ENCODE measurements around the gene NEK1.
"Not testable (repeated sequence)": the region's sequence is repeated elsewhere in the genome, so short reads cannot be mapped to it uniquely, and the experiment has no call there.

NEK1 gene

DNA sequence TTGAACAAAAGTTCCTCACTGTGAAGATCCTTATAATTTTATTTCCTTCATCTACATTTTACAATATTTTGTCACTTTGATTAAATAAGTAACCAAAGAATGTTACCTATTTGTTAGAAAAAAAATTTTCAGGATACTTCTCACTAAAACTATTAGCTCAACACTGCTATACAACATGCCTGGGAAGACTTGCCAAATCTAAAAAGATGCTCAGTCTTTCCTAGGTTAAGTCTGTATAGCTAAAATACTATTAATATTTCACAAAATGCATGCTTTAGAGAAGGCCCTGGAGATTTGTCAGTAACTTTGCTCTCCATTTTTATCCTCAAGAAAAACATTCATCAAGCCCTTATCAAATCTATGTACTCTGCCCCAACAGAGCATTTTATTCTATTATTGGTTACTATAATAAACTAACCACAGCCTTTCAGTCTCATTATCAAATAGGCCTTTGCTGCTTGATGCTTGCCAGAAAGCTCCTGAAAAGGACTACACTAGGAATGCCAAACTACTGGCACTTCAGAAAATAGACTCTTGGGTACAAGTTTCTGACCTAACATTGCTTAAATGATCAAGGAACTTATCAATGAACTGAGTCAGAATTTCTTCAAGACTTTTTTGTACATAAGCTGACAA lies 17.7 kb downstream of the NEK1 start:
- DNase-seq, result no peak

DNA sequence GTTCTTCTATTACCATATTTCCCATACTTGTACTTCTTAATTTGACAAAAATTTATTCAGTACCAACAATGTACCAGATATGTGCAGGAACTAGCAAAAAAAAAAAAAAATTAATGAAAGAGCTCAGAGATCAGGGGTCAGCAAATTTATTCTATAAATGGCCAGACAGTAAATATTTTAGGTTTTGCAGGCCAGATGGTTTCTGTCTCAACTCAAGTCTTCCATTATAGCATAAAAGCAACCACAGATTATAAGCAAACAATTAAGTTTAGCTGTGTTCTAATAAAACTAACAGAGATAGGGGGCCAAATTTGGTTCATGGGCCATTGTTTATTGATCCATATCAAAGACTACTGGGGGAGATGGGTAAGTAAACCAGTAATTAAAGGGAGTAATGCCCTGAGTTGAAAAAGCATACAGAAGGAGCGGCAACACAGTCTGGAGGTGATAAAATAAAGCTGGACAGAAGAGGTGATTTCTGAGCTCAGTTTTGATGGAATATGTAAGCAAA lies 19.3 kb downstream of the NEK1 start:
- no peak for DNase-seq

DNA sequence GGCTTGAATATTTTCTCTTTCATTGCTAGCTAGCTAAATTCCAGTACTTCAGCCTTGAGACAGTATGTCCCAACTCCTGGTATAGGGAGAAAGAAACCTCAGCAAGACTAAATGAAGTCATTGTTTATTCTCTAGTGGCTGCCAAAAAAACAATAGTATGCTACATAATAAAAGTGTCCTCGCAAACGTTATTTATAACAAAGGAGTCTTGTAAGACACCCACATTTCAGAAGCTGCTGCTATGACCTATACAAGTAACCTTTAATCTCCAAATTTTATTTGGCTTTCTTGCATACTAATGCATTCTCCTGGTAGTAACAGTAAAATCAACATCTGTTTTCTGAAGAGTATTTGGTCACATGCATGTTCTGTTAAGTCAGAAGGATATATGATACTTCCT lies 28.8 kb downstream of the NEK1 start:
- DNase-seq, result no peak

DNA sequence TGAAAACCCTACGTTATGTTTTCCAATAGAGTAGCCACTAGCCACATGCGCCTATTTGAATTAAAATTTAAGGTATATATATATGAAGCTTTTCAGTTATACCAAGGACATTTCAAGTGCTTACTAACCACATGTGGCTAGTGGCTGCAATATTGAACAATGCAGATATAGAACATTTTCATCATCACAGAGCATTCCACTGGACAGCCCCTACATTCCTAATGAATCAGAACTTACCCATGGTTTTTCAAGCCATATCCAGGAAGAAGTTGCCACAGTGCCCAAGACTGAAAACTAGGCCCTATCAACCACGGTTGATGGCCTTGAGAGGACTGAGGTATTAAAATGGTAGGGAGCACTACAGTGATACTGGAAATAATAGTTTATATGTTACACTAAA lies 29.7 kb downstream of the NEK1 start:
- no peak for DNase-seq

DNA sequence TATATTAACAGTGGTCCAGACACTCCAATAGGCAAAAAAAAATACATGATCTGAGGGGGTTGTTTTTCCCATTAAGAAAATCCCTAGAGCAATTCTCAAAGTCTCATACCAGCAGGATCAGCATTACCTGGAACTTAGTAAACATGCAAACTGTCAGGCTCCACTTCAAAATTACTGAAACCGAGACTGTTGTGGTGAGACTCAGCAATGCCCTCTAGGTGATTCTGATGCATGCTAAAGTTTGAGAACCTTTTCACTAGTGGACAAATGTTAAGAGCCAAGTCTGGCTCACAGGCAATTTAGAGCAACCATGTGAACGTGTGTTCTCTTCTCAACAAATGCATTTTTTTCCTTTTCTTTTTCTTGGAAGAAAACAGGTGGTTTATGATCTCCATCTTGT lies 30.2 kb downstream of the NEK1 start:
- DNase-seq, result no peak

DNA sequence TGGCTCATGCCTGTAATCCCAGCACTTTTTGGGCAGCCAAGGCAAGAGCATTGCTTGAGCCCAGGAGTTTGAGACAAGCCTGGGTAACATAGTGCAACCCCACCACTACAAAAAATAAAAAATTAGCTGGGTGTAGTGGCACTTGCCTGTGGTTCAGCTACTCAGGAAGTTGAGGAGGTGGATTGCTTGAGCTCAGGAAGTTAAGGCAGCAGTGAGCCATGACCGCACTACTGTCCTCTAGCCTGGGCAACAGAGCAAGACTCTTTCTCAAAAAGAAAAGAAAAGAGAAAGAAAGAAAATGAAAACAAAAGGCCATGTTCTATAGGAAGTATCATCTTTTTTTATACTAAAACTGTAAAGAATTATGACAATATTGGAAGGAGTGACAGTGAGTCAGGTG lies 38.5 kb downstream of the NEK1 start:
- DNase-seq, result no peak

DNA sequence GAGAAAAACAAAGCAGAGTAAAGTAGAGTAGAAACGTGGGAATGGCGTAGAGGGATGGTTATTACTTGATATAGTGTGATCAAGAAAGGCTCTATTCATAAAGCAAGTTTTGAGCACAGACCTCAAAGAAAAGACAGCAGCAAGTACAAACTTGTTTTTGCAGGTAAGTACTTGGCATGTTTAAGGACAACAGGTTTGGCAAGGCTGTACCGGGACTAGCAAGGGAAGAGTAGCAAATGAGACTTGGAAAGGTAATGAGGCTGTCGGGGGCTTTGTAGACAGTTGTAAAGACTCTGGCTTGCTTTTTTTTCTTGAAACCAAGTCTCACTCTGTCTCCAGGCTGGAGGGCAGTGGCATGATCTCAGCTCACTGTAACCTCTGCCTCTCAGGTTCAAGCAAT lies 40.9 kb downstream of the NEK1 start:
- no peak for DNase-seq

- not testable (repeated sequence) for DNase-seq
Observed at GRCh38 chr4:169571012-169571411, 41.4 kb downstream of the NEK1 start.

GRCh38 chr4:169570266-169570665 lies 42.1 kb downstream of the NEK1 start:
- DNase-seq, result not testable (repeated sequence)

GRCh38 chr4:169569188-169569587 lies 43.2 kb downstream of the NEK1 start:
- DNase-seq, result not testable (repeated sequence)

DNA sequence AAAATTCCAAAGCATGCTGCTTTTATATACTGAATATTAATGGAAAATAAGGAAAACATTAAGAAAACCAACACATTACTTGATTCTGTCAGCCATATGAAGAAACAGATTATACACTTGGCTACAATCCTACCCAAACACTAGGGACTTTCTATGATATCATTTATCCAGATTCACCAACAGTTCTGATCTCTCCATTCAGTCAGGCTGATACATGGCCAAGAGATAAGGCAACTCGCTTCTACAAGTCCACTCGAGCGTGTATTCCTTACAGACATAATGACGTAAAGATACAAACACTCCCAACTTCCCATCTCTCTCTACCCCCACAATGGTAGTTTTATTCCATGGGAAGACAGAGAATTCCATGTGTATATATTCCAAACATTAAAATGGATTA lies 44.5 kb downstream of the NEK1 start:
- no peak for DNase-seq

GRCh38 chr4:169566021-169566818 lies 46.2 kb downstream of the NEK1 start:
- no peak for DNase-seq

DNA sequence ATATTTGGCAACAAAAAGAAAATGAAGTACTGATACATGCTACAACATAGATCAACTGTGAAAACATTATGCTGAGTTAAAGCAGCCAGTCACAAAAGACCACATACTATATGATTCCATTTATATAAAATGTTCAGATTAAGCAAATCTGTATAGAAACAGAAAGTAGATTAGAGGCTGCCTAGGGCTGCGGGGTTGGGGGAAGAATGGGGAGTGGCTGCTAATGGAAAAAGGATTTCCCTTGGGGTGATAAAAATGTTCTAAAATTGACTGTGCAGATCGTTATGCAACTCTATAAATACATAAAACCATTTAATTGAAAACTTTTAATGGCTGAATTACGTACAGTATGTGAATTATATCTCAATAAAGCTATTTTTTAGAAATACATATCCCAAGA lies 46.8 kb downstream of the NEK1 start:
- no peak for DNase-seq

DNA sequence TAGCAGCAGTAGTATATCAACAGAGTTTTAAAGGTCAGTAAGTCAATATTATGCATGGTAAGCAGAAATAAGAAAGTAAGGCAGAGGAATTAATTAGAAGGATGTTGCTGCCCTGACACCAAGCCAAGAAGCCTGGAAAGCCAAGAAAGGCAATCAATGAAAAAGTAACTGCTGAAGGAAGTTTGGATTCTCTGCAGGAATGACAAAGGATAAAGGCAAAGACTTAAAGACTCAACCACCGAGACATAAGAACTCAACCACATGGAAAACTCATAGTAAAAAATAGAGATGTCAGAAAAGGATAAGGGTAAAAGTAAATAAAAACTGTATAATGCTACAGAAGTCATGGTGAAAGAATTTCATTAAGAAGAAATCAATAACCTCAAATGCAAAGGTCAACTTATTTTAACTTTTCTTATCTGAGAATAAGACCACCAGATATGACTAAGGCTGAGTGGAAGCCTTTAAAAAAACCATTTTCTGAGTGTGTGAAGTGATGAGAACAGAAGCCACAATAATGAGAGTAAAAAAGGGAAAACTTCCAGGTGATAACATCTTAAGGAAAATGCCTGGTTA lies 55.2 kb downstream of the NEK1 start:
- DNase-seq, result no peak

- not testable (repeated sequence) for DNase-seq
Observed at GRCh38 chr4:169546548-169546947, 65.8 kb downstream of the NEK1 start.

DNA sequence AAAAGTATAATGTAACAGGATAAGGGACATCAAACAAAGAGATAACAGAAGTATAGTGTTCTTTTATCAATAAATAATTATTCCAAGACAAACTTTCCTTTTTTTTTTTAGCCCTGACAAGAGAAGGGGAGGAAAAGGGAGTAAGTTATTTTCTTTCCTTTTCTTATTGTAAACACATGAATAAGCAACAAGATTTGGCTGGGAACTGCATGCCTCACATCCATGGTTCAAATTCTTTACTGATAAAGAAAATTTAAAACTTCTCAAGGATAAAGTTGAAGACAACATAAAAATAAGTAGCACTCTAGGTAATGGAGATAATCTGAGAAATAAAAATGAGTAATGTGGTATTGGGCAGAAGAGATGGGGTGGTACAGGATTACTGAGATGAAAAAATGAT lies 71.6 kb downstream of the NEK1 start:
- DNase-seq, result no peak

DNA sequence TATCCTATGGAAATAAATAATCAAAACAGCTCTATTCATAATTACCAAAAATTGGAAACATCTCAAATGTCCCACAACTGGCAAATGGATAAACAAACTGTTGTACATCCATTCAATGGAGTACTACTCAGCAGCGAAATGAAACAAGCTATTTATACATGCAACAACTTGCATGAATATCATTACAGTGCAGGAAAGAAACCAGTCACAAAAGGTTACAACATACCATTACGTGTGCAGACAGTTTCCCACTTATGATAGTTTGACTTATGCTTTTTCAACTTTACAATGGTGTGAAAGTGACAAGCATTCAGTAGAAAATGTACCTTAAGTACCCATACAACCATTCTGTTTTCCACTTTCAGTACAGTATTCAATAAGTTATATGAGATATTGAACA lies 82.3 kb downstream of the NEK1 start:
- no peak for DNase-seq

GRCh38 chr4:169523796-169524195 lies 88.6 kb downstream of the NEK1 start:
- DNase-seq, result no peak

GRCh38 chr4:169510617-169511016 lies 101.8 kb downstream of the NEK1 start:
- no peak for DNase-seq

DNA sequence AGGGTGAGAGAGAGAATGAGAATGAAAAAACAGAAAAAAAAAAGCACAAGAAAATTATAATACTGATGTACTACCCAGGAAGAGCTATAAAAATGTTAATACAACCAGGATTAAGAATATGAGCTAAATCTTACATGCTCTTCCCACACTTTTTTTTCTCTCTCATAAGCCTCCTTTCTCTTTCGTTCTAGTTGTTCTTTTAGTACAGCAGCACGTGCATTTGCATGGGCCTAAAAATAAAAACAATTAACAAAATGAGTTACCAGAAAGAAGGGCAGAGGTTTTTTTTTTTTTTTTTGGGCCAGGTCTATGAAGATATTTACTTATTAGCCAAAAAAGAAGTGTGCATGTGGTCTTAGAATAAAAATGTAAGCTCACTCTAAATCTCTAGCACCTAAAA lies 105.5 kb downstream of the NEK1 start:
- no peak for DNase-seq

- DNase-seq, result not testable (repeated sequence)
Observed at GRCh38 chr4:169499907-169500306, 112.5 kb downstream of the NEK1 start.

DNA sequence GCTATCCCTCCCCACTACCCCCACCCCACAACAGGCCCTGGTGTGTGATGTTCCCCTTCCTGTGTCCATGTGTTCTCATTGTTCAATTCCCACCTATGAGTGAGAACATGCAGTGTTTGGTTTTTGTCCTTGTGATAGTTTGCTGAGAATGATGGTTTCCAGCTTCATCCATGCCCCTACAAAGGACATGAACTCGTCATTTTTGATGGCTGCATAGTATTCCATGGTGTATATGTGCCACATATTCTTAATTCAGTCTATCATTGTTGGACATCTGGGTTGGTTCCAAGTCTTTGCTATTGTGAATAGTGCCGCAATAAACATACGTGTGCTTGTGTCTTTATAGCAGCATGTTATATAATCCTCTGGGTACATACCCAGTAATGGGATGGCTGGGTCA lies 118.1 kb downstream of the NEK1 start:
- not testable (repeated sequence) for DNase-seq

DNA sequence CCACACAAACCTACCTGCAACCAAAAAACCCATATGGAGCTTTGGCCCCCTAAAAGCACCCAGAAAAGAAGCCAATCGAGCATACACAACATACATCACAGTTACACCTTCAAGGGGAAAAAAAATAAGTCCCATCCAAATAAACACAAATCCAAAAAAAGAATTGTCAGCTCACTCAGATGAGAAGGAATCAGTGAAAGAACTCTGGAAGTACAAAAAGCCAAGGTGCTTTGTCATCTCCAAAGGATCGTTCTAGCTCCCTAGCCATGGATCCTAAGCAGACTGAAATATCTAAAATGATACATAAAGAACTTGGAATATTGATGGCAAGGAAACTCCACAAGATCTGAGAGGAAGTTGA lies 119.2 kb downstream of the NEK1 start:
- DNase-seq, result no peak

Measured in activated CD4-positive, alpha-beta T cell treated with anti-CD3 and anti-CD28 coated beads, Interleukin-2, amount 50 U/mL, for 48 hours (primary cell).